Renal pelvis (tissue), 4 donors: ENCODE data around the gene AGFG1. TPM values are rescaled to one million over a fixed set of nuclear protein-coding genes. Genes with fewer than 3 reads are reported as not detected.
"Not testable (repeated sequence)": the region's sequence is repeated elsewhere in the genome, so short reads cannot be mapped to it uniquely, and the experiment has no call there.

ENCODE experiments used
- DNase-seq: peaks from one replicate; pipeline ENCODE4 v3.0.0-alpha.2; 2013
- polyA plus RNA-seq, 3 donors: library from polyadenylated mRNA; unstranded; fragments of 120-200 nt; gene quantifications; one replicate each; pipeline ENCODE4 v1.2.1, GENCODE V29; 2013; ENCODE audit not compliant: insufficient read length in 3 of 3

Gene AGFG1
- polyA plus RNA-seq, 3 donors, result 68.5 to 78.6 (median 71.1) TPM

DNA sequence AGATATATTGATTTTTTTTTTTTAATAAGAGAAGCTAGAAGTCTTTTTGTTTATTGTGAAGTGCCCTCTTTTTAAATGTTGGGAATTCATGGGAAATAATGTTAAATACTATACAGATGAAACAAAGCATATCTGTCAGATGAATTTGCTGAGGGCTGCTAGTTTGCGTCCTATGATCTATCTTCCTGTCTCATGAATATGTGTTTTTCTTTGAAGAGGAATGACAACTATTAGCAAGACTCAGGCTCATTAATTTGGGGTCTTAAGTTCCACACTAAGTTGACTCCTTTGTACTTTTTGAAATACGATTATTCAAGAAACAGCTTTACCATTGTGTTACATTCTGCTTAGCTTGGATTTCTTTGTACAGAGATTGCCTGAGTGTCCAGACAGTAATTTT is 57.9 kb downstream of the AGFG1 start:
- DNase-seq, result no peak

DNA sequence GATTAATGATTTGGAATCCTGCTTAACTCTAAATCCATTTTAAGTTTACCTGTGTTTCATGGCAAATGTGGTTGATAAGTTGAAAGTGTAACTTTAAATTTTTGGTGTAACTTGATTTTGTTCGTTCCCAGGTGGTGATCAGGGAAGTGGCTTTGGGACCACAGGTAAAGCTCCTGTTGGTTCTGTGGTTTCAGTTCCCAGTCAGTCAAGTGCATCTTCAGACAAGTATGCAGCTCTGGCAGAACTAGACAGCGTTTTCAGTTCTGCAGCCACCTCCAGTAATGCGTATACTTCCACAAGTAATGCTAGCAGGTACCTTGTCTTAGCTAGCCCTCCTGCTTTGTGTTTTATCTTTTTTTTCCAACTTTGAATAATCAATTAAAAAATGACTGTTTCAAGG is 62.8 kb downstream of the AGFG1 start:
- no peak for DNase-seq

DNA sequence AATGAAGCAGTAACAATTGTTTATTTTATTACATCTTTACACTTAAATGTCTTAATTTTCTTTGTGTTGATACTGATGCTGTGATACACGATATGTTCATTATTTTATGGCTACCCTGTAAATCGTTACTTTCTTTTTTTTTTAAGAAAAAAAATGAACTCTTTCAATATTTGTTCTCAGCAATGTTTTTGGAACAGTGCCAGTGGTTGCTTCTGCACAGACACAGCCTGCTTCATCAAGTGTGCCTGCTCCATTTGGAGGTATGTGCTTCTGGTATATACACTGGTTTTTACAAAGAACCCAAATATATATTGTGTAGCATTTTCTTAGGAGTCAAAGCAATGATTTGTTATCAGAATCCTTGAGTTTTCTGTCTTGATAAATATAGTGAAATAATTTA is 64.5 kb downstream of the AGFG1 start:
- no peak for DNase-seq

DNA sequence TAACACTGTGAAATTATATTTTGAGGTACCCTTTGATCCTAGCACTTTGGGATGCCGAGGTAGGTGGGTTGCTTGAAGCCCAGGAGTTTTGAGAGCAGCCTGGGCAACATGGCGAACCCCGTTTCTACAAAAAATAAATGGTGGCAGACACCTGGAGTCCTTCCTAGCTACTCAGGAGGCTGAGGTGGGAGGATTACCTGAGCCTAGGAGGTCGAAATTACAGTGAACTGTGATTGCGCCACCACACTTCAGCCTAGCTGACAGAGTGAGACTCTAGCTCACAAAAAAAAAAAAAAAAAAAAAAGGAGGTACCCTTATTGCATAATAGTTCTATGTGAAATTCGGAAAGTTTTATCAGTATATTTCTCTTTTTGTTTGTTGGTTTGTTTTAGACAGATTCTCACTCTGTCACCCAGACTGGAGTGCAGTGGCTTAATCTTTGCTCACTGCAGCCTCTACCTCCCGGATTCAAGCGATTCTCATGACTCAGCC is 67.6 kb downstream of the AGFG1 start:
- DNase-seq, result no peak

DNA sequence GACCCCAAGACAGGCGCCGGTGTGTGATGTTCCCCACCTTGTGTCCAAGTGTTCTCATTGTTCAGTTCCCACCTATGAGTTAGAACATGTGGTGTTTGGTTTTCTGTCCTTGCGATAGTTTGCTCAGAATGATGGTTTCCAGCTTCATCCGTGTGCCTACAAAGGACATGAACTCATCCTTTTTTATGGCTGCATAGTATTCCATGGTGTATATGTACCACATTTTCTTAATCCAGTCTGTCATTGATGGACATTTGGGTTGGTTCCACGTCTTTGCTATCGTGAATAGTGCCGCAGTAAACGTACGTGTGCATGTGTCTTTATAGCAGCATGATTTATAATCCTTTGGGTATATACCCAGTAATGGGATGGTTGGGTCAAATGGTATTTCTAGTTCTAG is 68.4 kb downstream of the AGFG1 start:
- DNase-seq, result not testable (repeated sequence)

DNA sequence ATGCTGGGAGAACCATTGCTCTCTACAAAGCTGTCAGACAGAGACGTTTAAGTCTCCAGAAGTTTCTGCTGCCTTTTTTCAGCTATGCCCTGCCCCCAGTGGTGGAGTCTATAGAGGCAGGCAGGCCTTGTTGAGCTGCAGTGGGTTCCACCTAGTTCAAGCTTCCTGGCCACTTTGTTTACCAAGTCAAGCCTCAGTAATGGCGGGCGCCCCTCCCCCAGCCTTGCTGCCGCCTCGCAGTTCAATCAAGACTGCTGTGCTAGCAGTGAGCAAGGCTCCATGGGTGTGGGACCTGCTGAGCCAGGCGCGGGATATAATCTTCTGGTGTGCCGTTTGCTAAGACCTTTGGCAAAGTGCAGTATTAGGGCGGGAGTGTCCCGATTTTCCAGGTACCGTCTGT is 74.0 kb downstream of the AGFG1 start:
- DNase-seq, result no peak

DNA sequence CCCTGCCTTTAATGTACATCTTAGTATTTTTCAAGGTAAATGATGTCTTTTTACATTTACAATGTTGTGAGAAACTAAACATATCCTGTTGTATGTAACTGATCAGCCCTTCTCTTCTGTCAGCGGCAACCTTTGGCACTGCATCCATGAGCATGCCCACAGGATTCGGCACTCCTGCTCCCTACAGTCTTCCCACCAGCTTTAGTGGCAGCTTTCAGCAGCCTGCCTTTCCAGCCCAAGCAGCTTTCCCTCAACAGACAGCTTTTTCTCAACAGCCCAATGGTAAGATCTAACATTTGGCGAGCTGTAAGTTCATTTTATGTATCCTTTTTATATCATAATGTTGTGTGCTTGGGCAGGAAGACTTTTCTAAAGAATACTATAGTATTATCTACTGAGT is 79.9 kb downstream of the AGFG1 start:
- DNase-seq, result no peak

DNA sequence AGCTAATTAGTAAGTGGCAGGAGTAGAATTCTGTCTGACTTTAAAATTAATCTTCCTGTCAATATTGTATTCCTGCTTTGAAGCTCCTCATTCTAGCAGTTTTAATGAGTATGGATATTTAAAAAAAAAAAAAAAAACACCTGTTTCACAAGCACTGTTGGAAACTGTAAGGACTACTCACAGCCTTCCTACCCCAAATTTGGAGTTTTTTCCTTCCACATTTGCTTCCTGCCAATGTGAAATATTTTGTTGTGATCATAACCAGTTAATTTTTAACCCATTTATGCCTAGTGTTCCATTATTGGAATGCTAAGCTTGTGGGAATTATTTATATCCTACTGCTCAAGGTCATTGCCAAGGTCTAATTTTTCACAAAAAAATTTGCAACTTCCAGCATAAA is 90.6 kb downstream of the AGFG1 start:
- DNase-seq, result no peak

DNA sequence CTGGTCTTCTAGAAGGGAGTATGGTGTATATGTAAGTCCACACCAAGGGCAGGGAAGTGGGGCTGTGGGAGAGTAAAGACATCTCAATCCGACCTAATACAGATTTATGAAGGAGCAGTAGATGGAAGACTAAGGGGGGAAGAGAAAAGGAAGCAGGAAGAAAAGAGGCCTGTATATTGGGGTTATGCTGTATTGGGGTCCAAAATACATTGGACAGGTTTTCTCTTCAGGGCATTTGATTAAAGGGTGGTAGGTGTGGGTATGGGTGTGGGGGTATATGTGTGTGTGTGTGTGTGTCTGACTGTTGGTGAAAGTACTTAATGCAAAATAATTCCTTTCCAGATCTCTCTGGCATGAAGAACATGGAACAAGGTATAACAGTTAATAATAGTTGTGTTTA is 93.1 kb downstream of the AGFG1 start:
- no peak for DNase-seq

DNA sequence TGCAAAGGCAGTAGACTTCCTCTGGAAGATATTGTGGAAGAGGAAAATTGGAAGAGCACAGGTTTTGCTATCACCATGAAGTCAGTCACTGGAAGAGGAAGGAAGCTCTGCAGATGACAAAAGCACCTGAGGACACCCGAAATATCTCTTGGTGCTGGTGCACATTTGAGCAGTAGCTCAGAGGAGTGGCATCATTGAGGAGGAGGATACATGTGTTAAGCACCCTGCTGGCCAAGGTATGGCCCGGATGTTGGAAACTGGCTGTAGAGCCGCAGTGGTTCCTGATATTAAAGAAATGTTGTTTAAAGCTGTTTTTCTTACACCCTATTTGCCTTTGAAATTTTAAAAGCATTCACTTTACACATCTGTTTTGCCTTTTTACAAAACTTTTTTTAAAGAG is 94.1 kb downstream of the AGFG1 start:
- no peak for DNase-seq

DNA sequence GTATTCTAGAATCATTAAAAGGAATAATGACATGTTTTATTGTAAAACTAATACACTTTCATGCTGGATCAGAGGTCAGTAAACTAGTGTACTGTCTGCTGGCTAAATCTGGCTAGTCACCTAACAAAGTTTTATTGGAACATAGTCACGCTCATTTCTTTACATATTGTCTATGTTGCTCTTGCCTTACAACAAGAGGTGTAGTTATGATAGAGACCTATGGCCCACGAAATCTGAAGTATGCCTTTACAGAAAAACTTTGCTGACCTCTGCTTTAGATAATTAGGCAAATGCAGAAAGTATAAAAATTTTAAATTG is 96.9 kb downstream of the AGFG1 start:
- no peak for DNase-seq

DNA sequence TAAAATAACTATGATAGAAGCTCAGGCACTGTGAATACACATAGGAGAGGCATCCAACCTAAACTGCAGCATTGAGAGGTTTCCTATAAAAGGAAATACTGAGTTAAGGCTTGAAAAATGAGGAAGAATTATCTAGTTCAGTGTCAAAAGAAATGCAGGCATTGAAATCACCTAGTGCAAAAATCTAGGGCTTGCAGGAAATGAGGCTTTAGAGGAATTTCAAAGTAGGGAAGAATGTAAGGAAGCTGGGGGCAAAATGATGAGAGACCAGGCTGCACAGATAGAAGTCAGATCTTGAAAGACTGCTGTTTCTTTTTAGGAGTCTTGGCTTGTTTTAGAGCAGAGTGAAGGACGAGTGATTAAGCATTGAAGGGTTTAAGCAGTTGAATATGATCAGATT is 98.7 kb downstream of the AGFG1 start:
- no peak for DNase-seq

DNA sequence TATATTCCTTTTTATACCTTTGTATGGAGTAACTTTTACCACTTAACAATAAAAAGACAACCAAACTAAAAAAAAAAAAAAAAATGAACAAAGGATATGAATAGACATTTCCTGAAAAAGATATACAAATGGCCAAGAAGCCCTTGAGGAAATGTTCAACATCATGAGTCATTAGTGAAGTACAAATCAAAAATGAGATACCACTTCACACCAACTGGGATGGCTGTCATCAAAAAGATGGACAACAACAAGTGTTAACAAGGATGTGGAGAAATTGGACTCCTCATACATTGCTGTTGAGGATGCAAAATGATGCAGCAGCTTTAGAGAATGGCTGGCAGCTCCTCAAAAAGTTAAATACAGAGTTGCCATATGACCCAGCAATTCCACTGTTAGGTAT is 104.2 kb downstream of the AGFG1 start:
- no peak for DNase-seq

DNA sequence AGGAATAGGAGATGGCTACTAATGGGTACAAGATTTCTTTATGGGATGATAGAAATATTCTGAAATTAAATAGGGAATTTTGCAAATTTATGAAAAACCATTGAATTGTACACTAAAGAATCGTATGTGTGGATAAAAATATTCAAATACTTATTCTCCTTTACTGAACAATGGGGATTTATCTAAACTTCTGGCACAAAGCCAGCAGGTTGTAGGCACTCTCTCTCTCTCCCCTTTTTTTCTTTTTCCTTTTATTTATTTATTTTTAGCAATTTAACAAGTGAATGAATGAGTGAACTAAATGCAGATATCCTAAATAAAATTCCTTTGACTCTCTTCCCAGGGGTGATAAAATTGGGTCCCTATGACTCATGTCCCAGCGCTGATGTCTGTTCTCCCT is 104.9 kb downstream of the AGFG1 start:
- DNase-seq, result no peak

DNA sequence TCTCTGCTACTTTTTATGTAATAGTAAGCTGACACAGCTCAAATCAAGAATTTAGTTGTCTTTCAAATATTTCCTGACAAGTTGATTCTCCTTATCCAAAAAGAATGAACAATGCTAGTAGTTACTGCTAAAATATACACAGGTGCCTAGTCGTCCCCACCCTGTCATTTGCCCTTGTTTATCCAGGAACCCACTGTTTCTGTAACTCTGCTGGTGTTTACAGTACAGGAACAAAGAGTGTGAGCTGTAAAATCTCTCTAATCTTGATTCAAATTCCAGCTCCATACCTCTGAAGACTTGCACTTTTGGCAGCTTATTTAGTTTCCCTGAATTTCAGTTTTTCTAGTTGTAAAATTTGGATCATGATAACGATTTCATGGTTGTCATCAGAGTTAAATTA is 105.6 kb downstream of the AGFG1 start:
- no peak for DNase-seq

DNA sequence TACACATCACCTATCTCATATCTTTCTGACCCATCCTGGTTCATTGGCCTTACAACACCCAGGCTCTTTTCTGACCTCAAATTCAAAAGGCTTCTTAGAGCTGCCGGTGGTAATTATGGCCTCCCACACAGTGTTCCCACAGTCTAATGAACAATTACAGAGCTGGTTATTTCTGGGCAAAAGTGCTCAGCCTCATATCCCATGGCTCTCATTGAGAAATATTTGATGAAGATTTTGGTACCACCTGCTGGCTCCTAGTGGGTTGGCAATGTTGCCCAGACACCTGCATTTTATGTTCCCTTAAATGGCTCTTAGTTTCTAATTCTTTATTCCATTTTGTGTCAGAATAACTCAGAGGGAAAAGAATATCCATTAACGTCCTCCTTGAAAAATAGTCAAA is 106.7 kb downstream of the AGFG1 start:
- DNase-seq, result no peak

DNA sequence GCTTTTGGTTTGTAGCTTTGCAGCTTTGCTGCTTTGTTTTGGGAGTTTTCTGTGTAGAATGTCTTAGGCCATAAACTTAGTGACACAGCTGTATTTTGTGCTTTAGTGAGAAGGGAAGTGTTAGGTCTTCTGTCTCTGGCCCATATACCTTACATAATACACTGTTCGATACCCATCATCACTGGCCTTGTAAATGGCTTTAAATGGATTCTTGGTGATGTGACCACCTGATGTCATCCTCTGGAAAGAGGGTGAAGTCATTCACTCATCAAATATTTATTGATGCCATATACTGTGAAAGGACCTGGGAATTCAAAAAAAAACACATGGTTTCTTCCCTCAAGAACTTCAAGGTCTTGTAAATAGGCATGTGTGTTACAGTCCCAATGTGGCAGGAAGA is 107.8 kb downstream of the AGFG1 start:
- DNase-seq, result no peak

DNA sequence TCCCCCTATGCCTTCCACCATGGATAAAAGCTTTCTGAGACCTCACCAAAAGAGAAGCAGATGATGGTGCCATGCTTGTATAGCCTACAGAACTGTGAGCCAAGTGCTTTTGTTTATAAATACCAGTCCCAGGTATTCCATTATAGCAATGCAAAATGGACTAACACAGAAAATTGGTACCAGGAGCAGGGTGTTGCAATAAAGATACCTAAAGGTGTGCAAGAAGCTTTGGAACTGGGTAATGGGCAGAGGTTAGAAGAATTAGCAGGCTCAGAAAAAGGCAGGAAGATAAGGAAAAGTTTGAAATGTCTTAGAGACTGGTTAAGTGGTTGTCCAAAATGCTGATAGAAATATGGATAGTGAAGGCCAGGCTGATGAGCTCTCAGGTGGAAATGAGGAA is 110.4 kb downstream of the AGFG1 start:
- no peak for DNase-seq

DNA sequence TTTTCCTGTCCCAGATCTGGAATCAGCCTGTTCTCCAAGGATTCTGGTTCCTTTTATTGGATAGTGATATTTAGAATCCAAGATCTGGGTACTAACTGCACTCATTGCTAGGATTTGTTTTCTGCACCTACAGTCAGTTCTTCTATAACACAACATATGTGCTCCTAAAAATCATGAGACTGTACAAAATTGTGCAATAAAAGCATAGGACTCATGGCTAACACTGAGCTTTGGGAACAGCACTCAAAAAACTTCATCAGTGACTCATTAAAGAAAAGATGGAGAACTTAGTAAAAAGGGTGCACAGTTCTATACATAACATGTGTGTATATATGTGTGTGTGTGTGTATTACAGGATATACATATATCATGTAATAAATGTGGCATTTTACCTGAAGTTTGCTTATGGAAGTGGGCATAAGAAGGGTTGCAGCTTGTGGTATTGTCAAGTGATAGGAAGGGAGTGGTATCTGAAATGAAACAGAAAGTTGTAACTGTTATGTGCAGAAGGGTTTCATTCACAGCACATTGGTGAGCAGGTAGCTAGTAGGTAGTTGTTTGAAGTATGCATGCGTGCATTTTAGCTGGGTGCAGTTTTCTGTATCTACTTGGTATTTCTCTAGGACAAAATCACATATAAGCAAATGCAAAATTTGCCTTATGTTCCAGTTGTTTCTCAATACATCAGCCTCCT is 120.9 kb downstream of the AGFG1 start:
- no peak for DNase-seq

DNA sequence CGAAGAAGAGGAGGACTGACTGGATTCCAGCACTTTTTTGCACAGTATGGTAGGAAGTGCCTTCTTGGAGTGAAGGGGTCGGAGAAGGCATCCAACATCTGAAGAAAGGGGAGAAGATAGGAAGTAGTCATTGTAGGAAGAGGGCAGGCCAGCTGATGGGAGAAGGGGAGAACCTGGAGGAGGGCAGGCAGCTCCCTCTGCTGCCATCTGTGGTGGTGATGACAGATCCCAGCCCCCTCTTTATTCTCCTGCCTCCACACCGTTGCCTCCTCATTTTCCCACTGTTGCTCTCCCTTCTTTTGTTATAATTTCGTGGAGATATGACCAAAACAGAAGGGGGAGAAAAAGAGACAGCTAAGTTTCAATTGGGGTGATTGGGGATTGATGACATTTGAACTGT is 123.8 kb downstream of the AGFG1 start:
- DNase-seq, result no peak

DNA sequence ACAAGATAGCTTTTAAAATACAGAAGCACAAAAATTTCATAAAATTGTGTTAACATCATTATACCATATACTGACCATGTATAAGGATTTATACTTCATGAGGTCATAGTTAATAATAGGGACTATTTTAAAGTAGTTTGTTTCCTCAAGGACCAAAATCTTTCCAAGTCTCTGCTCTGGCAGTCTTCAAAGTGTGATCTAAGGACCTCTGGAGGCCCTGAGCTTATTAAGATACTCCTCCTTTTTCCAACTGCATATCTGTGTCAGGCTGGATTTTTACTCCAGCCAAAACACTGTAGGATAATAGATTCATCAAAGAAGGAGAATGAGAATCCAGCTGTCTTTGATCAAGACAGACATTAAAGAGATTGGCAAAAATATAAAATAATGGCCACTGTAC is 125.1 kb downstream of the AGFG1 start:
- DNase-seq, result no peak

DNA sequence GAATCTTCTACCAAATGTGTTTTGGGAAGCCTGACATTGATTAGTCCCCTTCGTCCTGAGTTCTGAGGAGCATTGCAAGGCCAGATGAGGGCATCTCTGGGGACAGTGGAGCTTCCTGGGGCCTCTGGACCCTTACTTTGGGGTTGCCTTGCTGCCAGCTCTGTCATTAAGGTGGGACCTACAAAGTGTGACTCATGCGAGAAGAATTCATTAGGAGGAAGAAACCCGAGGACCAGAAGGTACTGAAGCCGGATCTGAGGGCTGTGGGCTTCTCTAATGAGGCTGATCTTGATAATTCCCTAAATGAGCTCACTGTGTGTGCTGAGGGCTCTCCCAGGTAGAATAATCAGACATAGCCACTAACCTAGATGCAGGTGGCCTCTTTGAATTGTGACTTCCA is 126.0 kb downstream of the AGFG1 start:
- DNase-seq, result no peak

DNA sequence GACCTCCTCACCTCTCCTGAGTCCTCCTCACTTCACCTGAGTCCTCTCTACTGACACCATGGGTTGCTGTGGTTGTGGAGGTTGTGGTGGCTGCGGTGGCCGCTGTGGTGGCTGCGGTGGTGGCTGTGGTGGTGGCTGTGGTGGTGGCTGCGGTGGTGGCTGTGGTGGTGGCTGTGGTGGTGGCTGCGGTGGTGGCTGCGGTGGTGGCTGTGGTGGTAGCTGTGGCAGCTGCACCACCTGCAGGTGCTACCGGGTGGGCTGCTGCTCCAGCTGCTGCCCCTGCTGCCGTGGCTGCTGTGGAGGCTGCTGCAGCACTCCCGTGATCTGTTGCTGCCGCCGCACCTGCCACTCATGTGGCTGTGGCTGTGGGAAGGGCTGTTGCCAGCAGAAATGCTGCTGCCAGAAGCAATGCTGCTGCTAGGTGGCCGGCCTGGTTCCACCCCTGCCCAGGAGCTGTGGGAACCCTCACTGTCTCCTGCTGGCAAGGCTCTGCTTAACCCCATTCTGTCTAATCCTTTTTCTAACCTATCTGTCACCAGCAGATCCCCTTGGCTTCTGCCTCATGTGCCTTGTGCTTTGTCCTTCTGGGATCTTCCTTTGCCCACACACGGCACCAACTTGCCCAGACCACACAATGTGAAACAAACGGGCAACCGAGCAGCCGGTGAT is 127.0 kb downstream of the AGFG1 start, which contains the start of gene SCYGR2:
TSS of gene SCYGR2 (plus strand) at position 59 of the 669 bp plus-strand sequence. CDS start at position 59, 0 bp downstream.
- DNase-seq, result not testable (repeated sequence)

DNA sequence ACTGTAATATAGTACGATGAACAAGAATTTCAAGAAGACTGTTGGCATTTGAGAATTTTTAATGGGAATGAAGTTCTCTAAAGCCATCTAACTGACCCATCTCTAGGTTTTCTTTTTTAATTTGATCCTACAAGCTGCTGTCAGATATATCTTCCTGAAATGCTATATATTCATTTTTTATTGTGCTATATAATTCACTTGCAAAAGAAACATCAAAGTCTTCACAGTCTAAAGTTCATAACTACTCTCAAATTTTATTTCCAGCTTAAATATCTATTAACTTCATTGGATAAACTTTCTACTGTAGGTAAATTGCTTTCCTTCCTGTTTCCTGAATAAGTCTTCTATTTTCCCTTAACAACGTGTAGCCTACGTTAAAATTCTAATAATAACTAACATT is 130.4 kb downstream of the AGFG1 start:
- no peak for DNase-seq
